ENCODE results near the gene WDR1. TPM values are rescaled to one million over a fixed set of nuclear protein-coding genes. Genes with fewer than 3 reads are reported as not detected.

WDR1 gene
- polyA plus RNA-seq, 2 of the 4 experiments (the other 2 are of a cell fraction), result 251 to 326 TPM

DNA sequence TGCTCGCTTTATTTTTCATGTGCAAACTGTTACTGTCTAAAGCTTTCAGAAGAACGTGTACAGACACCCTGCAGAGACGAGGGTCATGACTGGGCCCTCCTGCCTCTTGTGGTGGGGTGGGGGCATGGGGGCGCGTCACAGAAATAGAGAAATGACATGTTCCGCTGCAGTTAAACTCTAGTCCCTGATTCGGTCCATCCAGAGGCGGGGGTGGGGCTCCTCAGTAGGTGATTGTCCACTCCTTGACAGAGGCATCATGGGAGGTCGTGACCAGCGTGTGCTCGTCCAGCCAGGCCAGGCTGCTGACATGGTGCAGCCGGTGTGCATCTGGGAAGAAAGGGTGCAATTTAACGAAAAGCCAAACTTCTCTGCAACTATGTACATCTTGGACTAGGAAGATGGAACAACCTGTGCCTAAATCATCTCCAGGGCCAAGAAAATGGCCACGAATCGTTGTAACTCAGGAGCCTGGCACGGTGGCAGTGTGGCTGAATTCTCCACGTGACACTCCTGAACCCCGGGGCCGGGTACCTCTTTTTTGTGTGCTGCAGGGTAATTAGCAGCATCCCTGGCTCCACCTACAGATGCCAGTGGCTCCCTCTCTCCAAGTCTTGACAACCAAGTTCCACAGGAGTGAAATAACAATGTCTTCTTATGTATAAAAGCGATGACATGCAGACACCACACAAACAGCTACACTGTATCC lies 41.3 kb downstream of the WDR1 start:
- no peak for TF ChIP-seq EHF (CRISPR knock-in tag; IDR thresholded peaks at IDR 0.05)
- TF ChIP-seq TFCP2L1 (CRISPR knock-in tag; IDR thresholded peaks at IDR 0.05), result no peak
- TF ChIP-seq, protein P1, sequence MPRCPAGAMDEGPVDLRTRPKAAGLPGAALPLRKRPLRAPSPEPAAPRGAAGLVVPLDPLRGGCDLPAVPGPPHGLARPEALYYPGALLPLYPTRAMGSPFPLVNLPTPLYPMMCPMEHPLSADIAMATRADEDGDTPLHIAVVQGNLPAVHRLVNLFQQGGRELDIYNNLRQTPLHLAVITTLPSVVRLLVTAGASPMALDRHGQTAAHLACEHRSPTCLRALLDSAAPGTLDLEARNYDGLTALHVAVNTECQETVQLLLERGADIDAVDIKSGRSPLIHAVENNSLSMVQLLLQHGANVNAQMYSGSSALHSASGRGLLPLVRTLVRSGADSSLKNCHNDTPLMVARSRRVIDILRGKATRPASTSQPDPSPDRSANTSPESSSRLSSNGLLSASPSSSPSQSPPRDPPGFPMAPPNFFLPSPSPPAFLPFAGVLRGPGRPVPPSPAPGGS (IDR thresholded peaks at IDR 0.05), result no peak
- no peak for TF ChIP-seq EHMT2 (IDR thresholded peaks at IDR 0.05; ENCODE audit: low read depth)
- no peak for TF ChIP-seq RNF2 (IDR thresholded peaks at IDR 0.05; ENCODE audit: borderline replicate concordance, low read depth)
- TF ChIP-seq, protein P2, sequence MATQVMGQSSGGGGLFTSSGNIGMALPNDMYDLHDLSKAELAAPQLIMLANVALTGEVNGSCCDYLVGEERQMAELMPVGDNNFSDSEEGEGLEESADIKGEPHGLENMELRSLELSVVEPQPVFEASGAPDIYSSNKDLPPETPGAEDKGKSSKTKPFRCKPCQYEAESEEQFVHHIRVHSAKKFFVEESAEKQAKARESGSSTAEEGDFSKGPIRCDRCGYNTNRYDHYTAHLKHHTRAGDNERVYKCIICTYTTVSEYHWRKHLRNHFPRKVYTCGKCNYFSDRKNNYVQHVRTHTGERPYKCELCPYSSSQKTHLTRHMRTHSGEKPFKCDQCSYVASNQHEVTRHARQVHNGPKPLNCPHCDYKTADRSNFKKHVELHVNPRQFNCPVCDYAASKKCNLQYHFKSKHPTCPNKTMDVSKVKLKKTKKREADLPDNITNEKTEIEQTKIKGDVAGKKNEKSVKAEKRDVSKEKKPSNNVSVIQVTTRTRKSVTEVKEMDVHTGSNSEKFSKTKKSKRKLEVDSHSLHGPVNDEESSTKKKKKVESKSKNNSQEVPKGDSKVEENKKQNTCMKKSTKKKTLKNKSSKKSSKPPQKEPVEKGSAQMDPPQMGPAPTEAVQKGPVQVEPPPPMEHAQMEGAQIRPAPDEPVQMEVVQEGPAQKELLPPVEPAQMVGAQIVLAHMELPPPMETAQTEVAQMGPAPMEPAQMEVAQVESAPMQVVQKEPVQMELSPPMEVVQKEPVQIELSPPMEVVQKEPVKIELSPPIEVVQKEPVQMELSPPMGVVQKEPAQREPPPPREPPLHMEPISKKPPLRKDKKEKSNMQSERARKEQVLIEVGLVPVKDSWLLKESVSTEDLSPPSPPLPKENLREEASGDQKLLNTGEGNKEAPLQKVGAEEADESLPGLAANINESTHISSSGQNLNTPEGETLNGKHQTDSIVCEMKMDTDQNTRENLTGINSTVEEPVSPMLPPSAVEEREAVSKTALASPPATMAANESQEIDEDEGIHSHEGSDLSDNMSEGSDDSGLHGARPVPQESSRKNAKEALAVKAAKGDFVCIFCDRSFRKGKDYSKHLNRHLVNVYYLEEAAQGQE (IDR thresholded peaks at IDR 0.05), result no peak
- TF ChIP-seq, protein P3, sequence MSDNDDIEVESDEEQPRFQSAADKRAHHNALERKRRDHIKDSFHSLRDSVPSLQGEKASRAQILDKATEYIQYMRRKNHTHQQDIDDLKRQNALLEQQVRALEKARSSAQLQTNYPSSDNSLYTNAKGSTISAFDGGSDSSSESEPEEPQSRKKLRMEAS (IDR thresholded peaks at IDR 0.05), result no peak
- TF ChIP-seq ZFP36 (IDR thresholded peaks at IDR 0.05; ENCODE audit: borderline replicate concordance, partially characterized antibody), result no peak
- TF ChIP-seq, protein P4, sequence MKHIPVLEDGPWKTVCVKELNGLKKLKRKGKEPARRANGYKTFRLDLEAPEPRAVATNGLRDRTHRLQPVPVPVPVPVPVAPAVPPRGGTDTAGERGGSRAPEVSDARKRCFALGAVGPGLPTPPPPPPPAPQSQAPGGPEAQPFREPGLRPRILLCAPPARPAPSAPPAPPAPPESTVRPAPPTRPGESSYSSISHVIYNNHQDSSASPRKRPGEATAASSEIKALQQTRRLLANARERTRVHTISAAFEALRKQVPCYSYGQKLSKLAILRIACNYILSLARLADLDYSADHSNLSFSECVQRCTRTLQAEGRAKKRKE (CRISPR knock-in tag; IDR thresholded peaks at IDR 0.05; ENCODE audit: low read depth), result no peak
- no peak for TF ChIP-seq CEBPB (IDR thresholded peaks at IDR 0.05)
- TF ChIP-seq, protein P5, sequence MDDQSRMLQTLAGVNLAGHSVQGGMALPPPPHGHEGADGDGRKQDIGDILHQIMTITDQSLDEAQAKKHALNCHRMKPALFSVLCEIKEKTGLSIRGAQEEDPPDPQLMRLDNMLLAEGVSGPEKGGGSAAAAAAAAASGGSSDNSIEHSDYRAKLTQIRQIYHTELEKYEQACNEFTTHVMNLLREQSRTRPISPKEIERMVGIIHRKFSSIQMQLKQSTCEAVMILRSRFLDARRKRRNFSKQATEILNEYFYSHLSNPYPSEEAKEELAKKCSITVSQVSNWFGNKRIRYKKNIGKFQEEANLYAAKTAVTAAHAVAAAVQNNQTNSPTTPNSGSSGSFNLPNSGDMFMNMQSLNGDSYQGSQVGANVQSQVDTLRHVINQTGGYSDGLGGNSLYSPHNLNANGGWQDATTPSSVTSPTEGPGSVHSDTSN (IDR thresholded peaks at IDR 0.05), result no peak
- no peak for TF ChIP-seq TP53 (CRISPR knock-in tag; IDR thresholded peaks at IDR 0.05)
- TF ChIP-seq FOXS1 (CRISPR knock-in tag; IDR thresholded peaks at IDR 0.05), result no peak
- TF ChIP-seq NFE2L2 (conservative IDR thresholded peaks at IDR 0.05; ENCODE audit: low read length), result no peak
- no peak for TF ChIP-seq KDM5A (IDR thresholded peaks at IDR 0.05)
- no peak for TF ChIP-seq KDM1A (IDR thresholded peaks at IDR 0.05; ENCODE audit: low read depth)
- TF ChIP-seq RCOR1 (IDR thresholded peaks at IDR 0.05; ENCODE audit: low read depth, low read length), result no peak
- POLR2A ChIA-PET, result no interaction called here
- WGBS (ENCODE audit: missing lambda C conversion rate), result 91% methylated on average over 16 of the region's 20 CpGs
- Histone ChIP-seq H3K9me3 (no peaks in the 10 kb centered on the region), H3K4me2 (no peak overlapping the region), H3K27ac (no peak overlapping the region), H3K4me1 (no peaks in the 10 kb centered on the region), H3K4me3 (no peak overlapping the region)
- no peak for ATAC-seq
- CTCF ChIA-PET, result interaction anchor here (1.9 kb wide), 1 partner anchor 13 kb away, joined by 6 read pairs; no protein-coding TSS in a partner anchor
- no peak for FAIRE-seq
- DNase-seq (ENCODE audit: low read depth in 1 of 2, low spot score in 1 of 2), result no peak

GRCh38 chr4:10074767-10075105 lies 41.9 kb downstream of the WDR1 start:
- no peak overlapping the region for H3K4me3 ChIP-seq
- DNase-seq (ENCODE audit: low read depth in 1 of 2, low spot score in 1 of 2) (peak; percentile 41 to 45), ATAC-seq (peak; percentile 42 to 74; a peak in 4 of 6 replicates), FAIRE-seq (no peak)
- H3K9me3 ChIP-seq, result no peaks in the 10 kb centered on the region
- POLR2A ChIA-PET, result no interaction called here
- H3K4me2 ChIP-seq, result no peak overlapping the region
- no peaks in the 10 kb centered on the region for H3K4me1 ChIP-seq
- CTCF ChIA-PET, result interaction anchor here (1.9 kb wide), 1 partner anchor 14 kb away, joined by 6 read pairs; no protein-coding TSS in a partner anchor
- H3K27ac ChIP-seq, result no peak overlapping the region
- WGBS (ENCODE audit: missing lambda C conversion rate), result 87% methylated on average over 7 of the region's 7 CpGs
- TF ChIP-seq, protein P4 (CRISPR knock-in tag; IDR thresholded peaks at IDR 0.05; ENCODE audit: low read depth), result no peak
- no peak for TF ChIP-seq HOXB5 (CRISPR knock-in tag; IDR thresholded peaks at IDR 0.05)
- no peak for TF ChIP-seq ZC3H11A (IDR thresholded peaks at IDR 0.05)
- TF ChIP-seq, protein P6, sequence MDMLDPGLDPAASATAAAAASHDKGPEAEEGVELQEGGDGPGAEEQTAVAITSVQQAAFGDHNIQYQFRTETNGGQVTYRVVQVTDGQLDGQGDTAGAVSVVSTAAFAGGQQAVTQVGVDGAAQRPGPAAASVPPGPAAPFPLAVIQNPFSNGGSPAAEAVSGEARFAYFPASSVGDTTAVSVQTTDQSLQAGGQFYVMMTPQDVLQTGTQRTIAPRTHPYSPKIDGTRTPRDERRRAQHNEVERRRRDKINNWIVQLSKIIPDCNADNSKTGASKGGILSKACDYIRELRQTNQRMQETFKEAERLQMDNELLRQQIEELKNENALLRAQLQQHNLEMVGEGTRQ (IDR thresholded peaks at IDR 0.05), result no peak
- TF ChIP-seq CBX2 (IDR thresholded peaks at IDR 0.05; ENCODE audit: borderline replicate concordance, low read depth), result no peak
- TF ChIP-seq SREBF2 (IDR thresholded peaks at IDR 0.05), result no peak
- TF ChIP-seq MYC (IDR thresholded peaks at IDR 0.05; ENCODE audit: borderline replicate concordance, low read length), result no peak
- peak; percentile 40 for TF ChIP-seq CTCF (IDR thresholded peaks at IDR 0.05)
- peak in 1 of 2 experiments; percentile 24; a peak in 2 of 5 replicates for TF ChIP-seq RAD21 (conservative IDR thresholded peaks at IDR 0.05 in 1 of 2, IDR thresholded peaks at IDR 0.05 in 1 of 2)
- TF ChIP-seq HOXB13 (CRISPR knock-in tag; IDR thresholded peaks at IDR 0.05; ENCODE audit: low read depth), result no peak
